AG04449 (cell line): ENCODE measurements around the gene KRTAP12-1.

Experiments used
- CTCF ChIA-PET: fragments of 350-600 bp; formaldehyde crosslinking; extraction: SDS; loops from one replicate; lab custom pipeline; 2021; ENCODE audit warnings: antibody characterized with exemption; lab: Yijun Ruan, JAX
- POLR2A ChIA-PET: fragments of 400-600, 350-600 bp; formaldehyde crosslinking; extraction: SDS; loops from one replicate; lab custom pipeline; 2020; ENCODE audit warnings: antibody characterized with exemption, inconsistent platforms; lab: Yijun Ruan, JAX
- DNase-seq: peaks from one replicate; pipeline ENCODE4 v3.0.0-alpha.2; 2010; ENCODE audit warnings: low read depth, low spot score
- H3K4me3 ChIP-seq: 2 replicates; pipeline ENCODE4 v1.5.1; 2011; ENCODE audit warnings: low read depth, mild to moderate bottlenecking, control low read depth, low read length
- TF ChIP-seq, protein P1 (sequence below): IDR thresholded peaks from one replicate; pipeline ENCODE4 v1.5.1; 2011; ENCODE audit warnings: mild to moderate bottlenecking, moderate library complexity, low read length, control low read depth, inconsistent platforms; ENCODE audit not compliant: insufficient read depth; ENCODE audit errors: missing control alignments

The KRTAP12-1 gene

DNA sequence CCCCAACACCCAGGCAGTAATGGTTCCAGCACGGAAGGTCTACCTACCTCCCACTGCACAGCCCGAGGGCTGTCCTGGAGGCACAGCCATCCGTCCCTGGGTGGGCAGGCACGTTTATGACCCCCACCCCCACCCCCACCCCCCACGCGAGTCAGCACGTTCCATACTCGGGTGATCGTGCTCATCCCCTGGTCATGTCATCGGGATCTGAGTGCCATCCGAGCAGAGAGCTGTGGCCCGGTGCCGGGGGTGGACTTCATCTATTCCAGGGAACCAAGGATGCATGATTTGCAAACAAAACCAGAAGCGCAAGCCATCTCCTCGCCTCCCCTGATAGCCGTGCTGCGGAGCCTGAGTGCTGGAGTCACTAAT lies 28.3 kb upstream of the KRTAP12-1 start:
- H3K4me3 ChIP-seq, result no peak overlapping the region
- TF ChIP-seq, protein P1, sequence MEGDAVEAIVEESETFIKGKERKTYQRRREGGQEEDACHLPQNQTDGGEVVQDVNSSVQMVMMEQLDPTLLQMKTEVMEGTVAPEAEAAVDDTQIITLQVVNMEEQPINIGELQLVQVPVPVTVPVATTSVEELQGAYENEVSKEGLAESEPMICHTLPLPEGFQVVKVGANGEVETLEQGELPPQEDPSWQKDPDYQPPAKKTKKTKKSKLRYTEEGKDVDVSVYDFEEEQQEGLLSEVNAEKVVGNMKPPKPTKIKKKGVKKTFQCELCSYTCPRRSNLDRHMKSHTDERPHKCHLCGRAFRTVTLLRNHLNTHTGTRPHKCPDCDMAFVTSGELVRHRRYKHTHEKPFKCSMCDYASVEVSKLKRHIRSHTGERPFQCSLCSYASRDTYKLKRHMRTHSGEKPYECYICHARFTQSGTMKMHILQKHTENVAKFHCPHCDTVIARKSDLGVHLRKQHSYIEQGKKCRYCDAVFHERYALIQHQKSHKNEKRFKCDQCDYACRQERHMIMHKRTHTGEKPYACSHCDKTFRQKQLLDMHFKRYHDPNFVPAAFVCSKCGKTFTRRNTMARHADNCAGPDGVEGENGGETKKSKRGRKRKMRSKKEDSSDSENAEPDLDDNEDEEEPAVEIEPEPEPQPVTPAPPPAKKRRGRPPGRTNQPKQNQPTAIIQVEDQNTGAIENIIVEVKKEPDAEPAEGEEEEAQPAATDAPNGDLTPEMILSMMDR, result no peak
- DNase-seq, result no peak
- ChIA-PET POLR2A (no interaction called here), CTCF (interaction anchor here (1.4 kb wide), 1 partner anchor 83 kb away, joined by 5 read pairs; no protein-coding TSS in a partner anchor)

DNA sequence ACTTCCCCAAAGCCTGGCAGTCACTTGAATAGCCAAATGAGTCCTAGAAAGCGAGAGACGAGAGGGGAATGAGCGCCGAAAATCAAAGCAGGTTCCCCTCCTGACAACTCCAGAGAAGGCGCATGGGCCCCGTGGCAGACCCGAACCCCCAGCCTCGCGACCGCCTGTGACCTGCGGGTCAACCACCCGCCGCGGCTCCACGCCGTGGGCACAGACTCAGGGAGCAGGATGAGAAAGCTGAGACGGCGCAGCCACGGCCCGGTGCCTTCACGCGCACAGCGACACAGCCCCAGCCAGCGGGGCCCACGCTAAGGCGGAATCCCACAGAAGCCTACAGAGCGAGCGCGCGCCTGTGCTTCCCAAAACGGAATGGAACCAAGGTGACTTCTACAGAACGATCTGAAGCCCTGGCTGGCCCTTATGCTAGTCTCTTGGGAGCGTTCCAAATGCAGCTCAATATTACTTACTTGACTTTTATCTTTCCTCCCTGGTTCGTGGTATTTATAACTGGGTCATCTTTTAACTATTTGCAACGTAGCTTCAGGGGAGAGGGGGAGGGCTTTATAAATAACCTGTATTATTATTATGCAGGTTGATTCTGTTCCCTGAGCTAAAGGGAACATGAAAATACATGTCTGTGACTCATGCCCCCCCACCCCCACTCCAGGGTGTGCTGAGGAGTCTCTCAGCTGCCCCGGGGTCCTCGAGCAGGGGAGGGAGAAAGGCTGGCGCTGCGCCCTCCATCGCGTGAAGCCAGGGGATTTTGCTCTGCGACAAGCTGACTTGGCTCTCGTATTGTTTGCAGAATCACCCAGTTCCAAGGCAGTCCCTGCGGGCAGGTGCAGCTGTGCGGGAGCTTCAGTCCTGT lies 27.7 kb upstream of the KRTAP12-1 start:
- POLR2A ChIA-PET, result no interaction called here
- CTCF ChIA-PET, result interaction anchor here (1.4 kb wide), 1 partner anchor 84 kb away, joined by 5 read pairs; no protein-coding TSS in a partner anchor
- H3K4me3 ChIP-seq, result no peak overlapping the region
- no peak for DNase-seq
- TF ChIP-seq, protein P1, result no peak

DNA sequence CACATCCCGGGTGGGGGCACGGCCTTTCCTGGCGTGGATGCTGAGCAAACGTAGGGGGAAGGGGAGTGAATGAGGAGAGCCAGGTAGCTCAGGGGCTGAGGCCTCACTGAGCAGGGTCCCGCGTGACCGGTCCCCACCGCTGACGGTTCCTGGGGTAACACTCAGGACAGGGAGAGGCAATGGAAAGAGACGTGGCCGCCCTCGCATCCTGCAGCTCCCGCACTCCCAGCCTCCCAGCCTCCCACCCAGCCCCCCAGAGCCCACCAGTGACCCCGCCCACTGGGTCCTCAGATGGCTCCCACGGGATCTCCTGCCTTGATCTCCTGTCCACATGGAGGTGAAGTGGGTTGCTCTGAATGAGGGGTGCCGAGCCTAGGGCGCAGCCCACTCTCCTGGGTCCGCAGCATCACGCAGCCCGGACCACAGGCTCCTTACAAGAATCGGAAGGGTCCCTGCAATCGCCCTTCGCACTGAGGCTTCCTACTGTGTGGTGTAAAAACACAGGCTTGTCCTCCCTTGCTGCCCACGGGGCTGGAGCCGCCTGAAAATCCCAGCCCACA lies 27.0 kb upstream of the KRTAP12-1 start:
- no peak overlapping the region for H3K4me3 ChIP-seq
- CTCF ChIA-PET, result no interaction called here
- TF ChIP-seq, protein P1, result no peak
- DNase-seq, result no peak
- POLR2A ChIA-PET, result no interaction called here

DNA sequence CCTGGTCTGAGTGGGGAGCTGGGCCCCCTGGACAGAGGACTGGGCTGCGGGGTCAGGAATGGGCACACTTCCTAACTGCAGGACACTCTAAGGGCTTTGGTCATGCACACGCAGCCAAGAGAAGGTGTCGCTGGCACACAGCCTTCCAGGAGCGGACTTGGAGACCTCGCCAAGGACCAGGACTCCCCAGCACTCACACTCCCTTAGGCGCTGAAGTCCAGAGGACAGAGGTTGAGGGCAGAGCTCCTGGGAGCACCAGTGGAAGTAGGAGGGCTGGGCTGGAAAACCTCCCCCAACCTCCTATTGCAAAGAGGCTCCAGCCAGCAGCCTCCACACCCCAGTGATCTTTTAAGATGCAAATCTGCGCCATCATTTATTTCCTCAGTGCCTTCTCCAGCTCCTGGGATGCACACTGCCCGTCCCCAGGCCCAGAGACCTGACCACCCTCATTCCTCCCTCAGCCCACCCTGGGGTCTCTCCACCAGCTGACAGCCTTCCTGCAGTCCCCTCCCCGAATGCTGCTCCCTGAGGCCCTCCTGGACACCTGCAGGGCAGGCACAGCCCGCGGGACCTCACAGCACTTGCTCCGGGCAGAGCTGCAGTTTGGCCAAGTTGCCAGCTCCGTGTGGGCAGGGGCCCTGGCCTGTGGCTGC lies 26.4 kb upstream of the KRTAP12-1 start:
- POLR2A ChIA-PET, result no interaction called here
- TF ChIP-seq, protein P1, result no peak
- DNase-seq, result no peak
- CTCF ChIA-PET, result no interaction called here
- no peak overlapping the region for H3K4me3 ChIP-seq

DNA sequence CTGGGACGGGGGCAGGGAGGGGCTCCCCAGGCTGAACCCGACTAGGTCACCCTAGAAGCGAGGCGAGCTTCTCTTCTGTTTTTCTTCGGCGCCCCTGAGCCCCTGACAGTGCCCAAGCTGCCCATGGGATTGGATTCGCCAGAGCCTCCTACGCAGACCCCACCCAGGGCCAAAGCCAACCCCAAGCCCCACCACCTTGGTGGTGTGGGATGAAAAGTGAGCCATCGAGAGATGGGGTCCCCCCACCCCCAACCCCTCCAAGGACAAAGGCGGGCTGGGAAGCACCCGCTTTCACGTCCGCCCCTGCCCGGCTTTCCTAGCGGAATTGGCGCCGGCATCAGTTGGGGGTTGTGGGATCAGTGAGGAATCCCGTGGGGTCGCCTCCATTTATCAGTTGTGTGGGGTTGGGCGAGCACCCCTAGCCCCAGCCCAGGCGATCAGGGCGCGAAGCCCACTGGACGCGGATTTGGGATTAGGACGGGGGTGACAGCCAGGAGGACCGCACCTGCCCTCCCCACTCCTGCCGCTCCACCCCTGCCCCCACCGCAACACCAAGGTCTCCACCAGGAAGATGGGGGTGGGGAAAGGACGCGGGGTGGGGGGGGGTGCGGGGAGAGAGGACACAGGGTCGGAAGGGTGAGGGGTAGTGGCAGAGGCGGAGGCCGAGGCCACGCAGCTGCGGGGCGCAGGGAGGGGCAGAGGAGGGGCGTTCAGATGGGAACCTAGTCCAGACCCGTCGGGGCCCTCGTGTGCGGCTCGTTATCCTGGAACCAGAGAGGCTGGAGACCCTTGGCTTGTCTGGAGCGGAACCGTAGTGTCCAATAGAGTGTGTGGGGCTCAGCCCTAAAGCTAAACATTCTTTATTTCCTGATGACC lies 25.0 kb upstream of the KRTAP12-1 start:
- no peak for DNase-seq
- no peak overlapping the region for H3K4me3 ChIP-seq
- TF ChIP-seq, protein P1, result no peak
- CTCF ChIA-PET, result no interaction called here
- POLR2A ChIA-PET, result no interaction called here
